ENCODE measurements around the gene TVP23C. TPM values are rescaled to one million over a fixed set of nuclear protein-coding genes. Genes with fewer than 3 reads are reported as not detected.
"Not testable (repeated sequence)": the region's sequence is repeated elsewhere in the genome, so short reads cannot be mapped to it uniquely, and the experiment has no call there.

The TVP23C gene
- polyA plus RNA-seq, 1 donor = 6.6 TPM

DNA sequence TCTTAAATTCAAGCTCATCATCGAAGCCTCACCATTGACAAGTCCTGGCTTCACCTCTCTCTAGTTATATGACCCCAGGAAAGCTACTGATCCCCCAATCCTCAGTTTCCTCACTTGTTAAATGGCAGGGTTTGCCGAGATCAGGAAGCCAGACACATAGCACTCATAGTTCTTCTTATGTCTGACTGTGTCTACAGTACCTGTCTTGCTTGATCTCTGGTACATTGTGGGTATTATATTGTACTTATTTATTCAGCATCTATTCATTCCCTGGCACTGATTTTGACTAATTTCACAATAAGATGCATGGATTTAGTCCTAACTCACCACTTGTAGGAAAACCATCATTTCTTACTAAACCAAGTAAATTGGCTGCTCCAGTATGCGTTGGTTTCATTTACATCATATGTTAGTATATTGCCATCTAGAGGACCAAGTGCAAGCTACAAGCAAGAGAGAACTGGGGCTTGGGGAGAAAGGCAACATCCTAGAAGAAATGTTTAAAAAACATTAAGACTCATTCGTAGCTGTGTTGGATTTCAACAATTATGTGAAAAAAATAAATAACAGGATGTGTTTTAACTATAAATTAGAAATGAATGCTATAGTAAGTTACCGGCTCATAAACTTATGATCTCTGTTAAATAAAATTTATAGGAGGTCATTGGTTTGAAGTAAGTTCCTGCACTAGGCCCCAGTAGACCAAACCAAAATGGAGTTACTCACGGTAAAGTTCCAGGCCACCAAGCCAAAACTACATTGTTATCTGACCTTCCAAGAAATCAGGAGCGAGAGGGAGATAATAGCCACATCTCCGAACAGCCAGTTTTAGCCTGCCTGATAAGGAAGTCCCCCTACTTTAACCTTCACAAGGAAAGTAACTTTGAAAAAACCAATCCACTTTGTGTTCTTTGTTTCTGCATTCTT, 36.7 kb downstream of the TVP23C start:
- not testable (repeated sequence) for DNase-seq (ENCODE audit: low read depth)

GRCh38 chr17:15524990-15525985, 38.0 kb downstream of the TVP23C start:
- not testable (repeated sequence) for DNase-seq (ENCODE audit: low read depth)

DNA sequence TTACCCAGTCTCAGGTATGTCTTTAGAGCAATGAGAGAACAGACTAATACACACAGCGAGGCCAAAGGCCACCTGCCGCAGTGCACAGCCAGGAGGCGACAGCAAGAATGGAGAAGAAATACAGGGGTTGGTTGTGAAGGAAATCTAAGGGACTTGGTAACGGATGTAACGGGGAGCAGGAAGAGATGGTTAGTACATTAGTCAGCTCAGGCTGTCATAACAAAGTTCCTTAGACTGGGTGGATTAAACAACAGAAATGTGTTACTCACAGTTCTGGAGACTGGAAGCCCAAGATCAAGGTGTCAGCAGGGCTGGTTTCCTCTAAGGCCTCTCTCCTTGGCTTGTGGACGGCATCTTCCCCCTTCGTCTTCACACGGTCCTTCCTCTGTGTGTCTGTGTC, 47.1 kb downstream of the TVP23C start:
- DNase-seq (ENCODE audit: low read depth) = no peak

- no peak for DNase-seq (ENCODE audit: low read depth)
Measured at GRCh38 chr17:15514469-15514868, 48.8 kb downstream of the TVP23C start.

GRCh38 chr17:15513856-15514459, 49.3 kb downstream of the TVP23C start:
- no peak for DNase-seq (ENCODE audit: low read depth)

DNA sequence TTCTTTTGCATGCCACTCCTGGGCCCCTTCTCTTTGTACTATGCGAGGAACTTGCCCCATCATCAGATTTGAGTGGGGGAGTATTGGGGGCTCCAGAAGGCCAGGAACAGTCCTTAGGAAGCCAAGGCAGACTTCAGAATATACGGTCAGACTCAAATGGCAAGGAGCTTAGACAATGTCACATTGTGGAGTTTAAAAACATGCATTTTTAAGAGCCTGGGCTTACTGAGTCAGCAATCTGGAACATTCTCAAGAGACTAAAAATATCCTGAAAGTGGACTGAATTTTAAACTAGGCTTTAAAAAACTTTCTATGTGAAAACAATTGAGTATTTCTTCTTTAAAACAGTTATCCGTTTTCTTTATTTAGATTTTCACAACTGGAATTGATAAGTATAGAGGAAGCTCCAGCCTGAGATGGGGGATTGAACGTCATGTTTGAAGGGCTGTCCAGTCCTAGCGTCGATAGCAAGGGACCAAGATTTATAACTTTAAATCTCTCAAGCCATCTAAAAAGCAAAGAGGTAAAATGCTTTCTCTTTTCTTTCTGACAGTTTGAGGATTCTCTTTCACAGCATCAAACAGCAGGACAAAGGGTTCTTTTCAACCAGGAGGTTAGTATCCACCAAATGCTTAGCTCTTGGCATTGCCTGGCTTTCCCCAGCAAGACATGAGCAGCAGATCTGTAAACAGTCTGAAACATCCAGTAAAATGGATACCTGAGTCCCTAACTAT, 50.1 kb downstream of the TVP23C start:
- no peak for DNase-seq (ENCODE audit: low read depth)

GRCh38 chr17:15512071-15512709, 51.1 kb downstream of the TVP23C start:
- DNase-seq (ENCODE audit: low read depth) = no peak

DNA sequence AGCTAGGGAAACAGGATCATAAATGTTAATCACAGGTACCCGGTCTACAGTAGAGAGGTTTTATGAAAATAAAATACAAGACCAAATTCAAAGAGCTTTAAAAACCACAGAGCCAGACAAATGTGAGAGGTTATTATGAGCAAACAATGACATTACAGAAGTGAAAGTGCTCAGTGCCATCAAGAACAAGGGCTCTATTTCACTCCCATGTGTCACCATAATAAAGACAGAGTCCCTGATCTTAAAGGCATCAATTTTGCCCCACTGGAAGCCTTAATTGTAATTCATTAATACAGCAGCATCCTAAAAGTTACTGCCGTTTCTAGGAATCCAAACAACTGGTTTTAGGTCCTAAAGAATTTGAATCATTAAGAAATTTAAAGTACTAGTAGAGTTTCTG, 52.1 kb downstream of the TVP23C start:
- DNase-seq (ENCODE audit: low read depth) = no peak

- DNase-seq (ENCODE audit: low read depth) = no peak
Measured at GRCh38 chr17:15510361-15510760, 52.9 kb downstream of the TVP23C start.

- DNase-seq (ENCODE audit: low read depth) = no peak
Measured at GRCh38 chr17:15509095-15509494, 54.2 kb downstream of the TVP23C start.

GRCh38 chr17:15508466-15508865, 54.8 kb downstream of the TVP23C start:
- DNase-seq (ENCODE audit: low read depth) = no peak

- no peak for DNase-seq (ENCODE audit: low read depth)
Measured at GRCh38 chr17:15507896-15508295, 55.4 kb downstream of the TVP23C start.

DNA sequence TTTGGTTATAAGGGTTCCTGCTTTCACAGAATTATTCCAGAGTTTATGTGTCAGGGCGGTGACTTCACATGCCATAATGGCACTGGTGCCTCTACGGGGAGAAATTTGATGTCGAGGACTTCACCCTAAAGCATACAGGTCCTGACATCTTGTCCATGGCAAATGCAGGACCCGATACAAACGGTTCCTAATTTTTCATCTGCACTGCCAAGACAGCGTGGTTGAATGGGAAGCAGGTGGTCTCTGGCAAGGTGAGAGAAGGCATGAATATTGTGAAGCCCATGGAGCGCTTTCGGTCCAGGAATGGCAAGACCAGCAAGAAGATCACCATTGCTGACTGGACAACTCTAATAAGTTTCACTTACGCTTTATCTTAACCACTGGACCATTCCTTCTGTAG, 56.3 kb downstream of the TVP23C start:
- DNase-seq (ENCODE audit: low read depth) = no peak

- DNase-seq (ENCODE audit: low read depth) = not testable (repeated sequence)
Measured at GRCh38 chr17:15505708-15506107, 57.6 kb downstream of the TVP23C start.

DNA sequence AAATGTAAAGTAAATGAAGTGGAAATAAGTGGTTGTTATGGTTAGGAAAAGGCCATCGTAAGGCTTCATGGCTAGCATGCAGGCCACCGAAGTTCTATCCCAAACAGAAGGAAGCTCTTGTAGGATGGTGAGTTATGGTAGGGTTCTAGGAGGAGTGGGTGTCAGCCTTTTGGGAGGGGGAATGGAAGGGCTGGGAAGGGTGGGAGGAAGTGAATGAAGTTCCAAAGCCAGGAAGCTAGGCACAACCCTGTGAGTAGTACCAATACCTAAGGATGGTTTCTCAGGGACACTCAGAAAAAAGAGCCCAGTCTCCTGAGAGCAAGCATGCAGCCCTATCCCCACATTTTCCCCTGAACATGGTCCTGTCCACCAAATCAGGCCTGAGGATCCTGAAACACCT, 59.6 kb downstream of the TVP23C start:
- DNase-seq (ENCODE audit: low read depth) = no peak

- DNase-seq (ENCODE audit: low read depth) = peak; percentile 86
Measured at GRCh38 chr17:15502369-15503112, 60.7 kb downstream of the TVP23C start.

DNA sequence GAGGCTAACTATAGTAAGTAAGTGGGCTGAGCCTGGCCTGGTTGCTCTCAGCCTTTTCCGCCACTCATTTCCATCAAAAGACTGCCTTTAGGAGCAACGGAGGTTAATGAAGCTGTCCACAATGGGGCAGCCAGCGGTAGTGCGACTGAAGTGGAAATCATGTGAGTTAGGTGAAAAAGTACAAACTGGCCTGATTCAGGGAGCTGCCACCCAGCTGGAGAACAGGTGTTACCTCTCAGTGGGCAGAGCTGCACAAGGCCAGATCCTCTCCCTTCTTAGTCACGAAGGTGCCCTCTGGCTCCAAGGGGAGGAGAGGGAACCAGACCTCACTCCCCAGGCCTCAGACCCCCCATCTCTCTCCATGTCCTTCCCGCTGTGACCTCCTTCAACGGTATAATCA, 61.5 kb downstream of the TVP23C start:
- DNase-seq (ENCODE audit: low read depth) = no peak

DNA sequence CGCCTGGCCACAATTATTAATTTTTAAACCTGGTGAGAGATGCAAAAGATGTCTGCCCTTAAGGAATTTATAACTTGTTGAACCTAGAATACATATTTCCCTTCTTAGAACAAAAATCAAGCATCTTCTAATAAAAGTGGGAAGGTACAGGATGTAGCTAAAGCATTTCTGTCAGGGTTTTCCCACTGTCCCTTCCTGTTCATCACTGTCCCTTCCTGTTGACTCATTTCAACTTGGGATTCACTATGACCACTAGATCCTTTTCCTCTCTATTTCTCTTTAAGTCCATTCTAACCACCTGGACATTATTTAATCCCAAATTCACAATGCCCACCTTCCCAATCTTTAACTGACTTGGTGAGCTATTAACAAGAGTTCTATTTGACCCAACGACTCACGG, 62.0 kb downstream of the TVP23C start:
- no peak for DNase-seq (ENCODE audit: low read depth)

DNA sequence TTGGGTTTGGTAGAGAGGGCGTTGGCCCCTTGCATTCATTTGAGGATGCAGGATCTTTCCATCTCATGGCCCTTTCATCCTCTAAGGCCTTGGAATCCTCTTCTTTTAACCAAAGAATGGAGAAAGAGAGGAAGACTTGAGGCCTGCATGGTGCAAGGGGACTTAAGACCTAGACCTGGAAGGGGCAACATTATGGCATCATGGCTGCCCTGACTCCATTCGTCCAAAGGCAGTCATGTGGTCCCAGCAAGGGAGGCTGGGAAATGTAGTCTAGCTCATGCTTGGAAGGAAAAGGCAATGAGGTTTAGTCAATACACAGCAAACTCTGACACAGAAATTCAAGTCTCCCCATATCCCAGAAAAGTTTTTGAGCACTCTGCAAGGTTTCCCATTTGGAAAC, 65.2 kb downstream of the TVP23C start:
- DNase-seq (ENCODE audit: low read depth) = no peak

Data from forelimb muscle (tissue), 1 donor.